ENCODE data around the gene MAMDC2. TPM values are rescaled to one million over a fixed set of nuclear protein-coding genes. Genes with fewer than 3 reads are reported as not detected.

The MAMDC2 gene
- polyA plus RNA-seq, 1 experiment = 28.0 TPM

GRCh38 chr9:70117835-70118319, 74.2 kb downstream of the MAMDC2 start:
- ChIA-PET CTCF (interaction anchor here (0.6 to 1.0 kb wide), 4 partner anchors 9 to 237 kb away, joined by 3 to 4 read pairs (median 3); no protein-coding TSS in a partner anchor), POLR2A (no interaction called here)
- H3K4me3 ChIP-seq (ENCODE audit: low read depth, low read length) = no peak overlapping the region
- no peak for TF ChIP-seq CTCF (IDR thresholded peaks at IDR 0.05; ENCODE audit: insufficient read depth, low read depth, low read length)
- DNase-seq (ENCODE audit: low read depth) = no peak
- no peaks in the 10 kb centered on the region for H3K36me3 ChIP-seq (ENCODE audit: control insufficient read depth, insufficient read depth, low read length)
- H3K27me3 ChIP-seq (ENCODE audit: control insufficient read depth, insufficient read depth, low read length) = no peaks in the 10 kb centered on the region

- no peaks in the 10 kb centered on the region for H3K36me3 ChIP-seq (ENCODE audit: control insufficient read depth, insufficient read depth, low read length)
- TF ChIP-seq CTCF (IDR thresholded peaks at IDR 0.05; ENCODE audit: insufficient read depth, low read depth, low read length) = no peak
- no peak for DNase-seq (ENCODE audit: low read depth)
- ChIA-PET CTCF (interaction anchor here (0.8 to 1.2 kb wide), 3 partner anchors 8 to 363 kb away, joined by 3 to 4 read pairs (median 3); no protein-coding TSS in a partner anchor), POLR2A (no interaction called here)
- H3K27me3 ChIP-seq (ENCODE audit: control insufficient read depth, insufficient read depth, low read length) = no peaks in the 10 kb centered on the region
- H3K4me3 ChIP-seq (ENCODE audit: low read depth, low read length) = no peak overlapping the region
Measured at GRCh38 chr9:70119786-70120185, 76.1 kb downstream of the MAMDC2 start.

- POLR2A ChIA-PET = no interaction called here
- CTCF ChIA-PET = interaction anchor here (0.8 to 2.2 kb wide), 12 partner anchors 9 to 481 kb away, joined by 3 to 13 read pairs (median 4); no protein-coding TSS in a partner anchor
- peak; percentile 80 for DNase-seq (ENCODE audit: low read depth)
- peak; percentile 53 for TF ChIP-seq CTCF (IDR thresholded peaks at IDR 0.05; ENCODE audit: insufficient read depth, low read depth, low read length)
- Histone ChIP-seq H3K27me3 (ENCODE audit: control insufficient read depth, insufficient read depth, low read length) (no peaks in the 10 kb centered on the region), H3K36me3 (ENCODE audit: control insufficient read depth, insufficient read depth, low read length) (no peaks in the 10 kb centered on the region), H3K4me3 (ENCODE audit: low read depth, low read length) (no peak overlapping the region)
Measured at GRCh38 chr9:70120834-70121510, 77.3 kb downstream of the MAMDC2 start.

DNA sequence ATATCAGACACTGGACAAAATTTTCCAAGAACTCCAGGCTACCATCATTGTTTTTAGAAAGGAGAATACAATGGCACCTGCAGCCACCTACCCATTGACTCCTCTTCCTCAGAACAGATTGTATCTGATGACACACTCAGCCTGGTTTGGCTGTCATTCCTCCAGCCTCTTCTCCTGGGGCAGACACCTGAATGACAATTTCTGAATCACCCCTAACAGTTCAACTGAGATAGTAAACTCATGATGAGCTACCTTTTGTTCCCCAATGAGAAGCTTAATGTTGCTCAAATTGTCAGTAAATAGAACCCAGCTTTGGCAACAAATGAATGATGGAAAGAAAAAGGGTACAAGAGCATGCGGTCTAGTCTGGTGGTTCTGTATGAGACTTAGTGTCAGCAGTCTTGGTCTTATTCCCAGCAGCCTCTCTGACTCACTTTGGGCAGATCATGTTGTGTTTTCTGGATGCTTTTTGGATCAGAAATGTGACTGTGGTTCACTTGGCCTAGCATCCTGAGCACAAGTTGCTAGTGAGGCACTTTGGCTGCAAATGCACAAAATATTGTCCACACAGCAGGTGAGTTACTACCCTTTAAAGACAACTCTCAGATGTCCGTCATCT, 78.3 kb downstream of the MAMDC2 start:
- CTCF ChIA-PET = interaction anchor here (0.6 to 2.2 kb wide), 10 partner anchors 8 to 493 kb away, joined by 3 to 13 read pairs (median 5); no protein-coding TSS in a partner anchor
- DNase-seq (ENCODE audit: low read depth) = no peak
- H3K4me3 ChIP-seq (ENCODE audit: low read depth, low read length) = no peak overlapping the region
- H3K27me3 ChIP-seq (ENCODE audit: control insufficient read depth, insufficient read depth, low read length) = no peaks in the 10 kb centered on the region
- H3K36me3 ChIP-seq (ENCODE audit: control insufficient read depth, insufficient read depth, low read length) = no peaks in the 10 kb centered on the region
- TF ChIP-seq CTCF (IDR thresholded peaks at IDR 0.05; ENCODE audit: insufficient read depth, low read depth, low read length) = no peak
- POLR2A ChIA-PET = no interaction called here

DNA sequence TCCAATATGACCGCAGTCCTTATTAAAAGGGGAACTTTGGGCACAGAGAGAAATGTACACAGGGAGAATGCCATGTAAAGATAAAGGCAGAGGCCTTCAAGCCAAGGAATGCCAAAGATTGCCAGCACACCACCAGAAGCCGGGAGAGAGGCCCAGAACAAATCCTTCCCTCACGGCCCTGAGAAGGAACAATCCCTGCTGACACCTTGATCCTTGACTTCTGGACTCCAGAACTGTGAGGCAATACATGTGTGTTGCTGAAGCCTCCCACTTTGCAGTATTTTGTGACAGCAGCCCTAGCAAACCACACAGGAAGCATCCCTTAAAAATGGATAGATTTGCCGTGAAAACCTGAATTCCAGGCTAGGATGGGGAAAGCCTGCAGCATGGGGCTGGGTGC, 80.0 kb downstream of the MAMDC2 start:
- CTCF ChIA-PET = interaction anchor here (1.8 to 3.7 kb wide), 2 partner anchors 10 to 13 kb away, joined by 9 to 12 read pairs; no protein-coding TSS in a partner anchor
- Histone ChIP-seq H3K27me3 (ENCODE audit: control insufficient read depth, insufficient read depth, low read length) (no peaks in the 10 kb centered on the region), H3K4me3 (ENCODE audit: low read depth, low read length) (no peak overlapping the region), H3K36me3 (ENCODE audit: control insufficient read depth, insufficient read depth, low read length) (no peaks in the 10 kb centered on the region)
- no peak for TF ChIP-seq CTCF (IDR thresholded peaks at IDR 0.05; ENCODE audit: insufficient read depth, low read depth, low read length)
- DNase-seq (ENCODE audit: low read depth) = no peak
- POLR2A ChIA-PET = no interaction called here

Data from BJ (cell line).